ENCODE results near the gene NRBP1. TPM values are rescaled to one million over a fixed set of nuclear protein-coding genes. Genes with fewer than 3 reads are reported as not detected.
A peak's percentile ranks its signal among the peaks of the same experiment; 100 is the strongest.
"Not testable (repeated sequence)": the region's sequence is repeated elsewhere in the genome, so short reads cannot be mapped to it uniquely, and the experiment has no call there.

Gene NRBP1
- total RNA-seq, 1 experiment from 2014 or later: 140 TPM

DNA sequence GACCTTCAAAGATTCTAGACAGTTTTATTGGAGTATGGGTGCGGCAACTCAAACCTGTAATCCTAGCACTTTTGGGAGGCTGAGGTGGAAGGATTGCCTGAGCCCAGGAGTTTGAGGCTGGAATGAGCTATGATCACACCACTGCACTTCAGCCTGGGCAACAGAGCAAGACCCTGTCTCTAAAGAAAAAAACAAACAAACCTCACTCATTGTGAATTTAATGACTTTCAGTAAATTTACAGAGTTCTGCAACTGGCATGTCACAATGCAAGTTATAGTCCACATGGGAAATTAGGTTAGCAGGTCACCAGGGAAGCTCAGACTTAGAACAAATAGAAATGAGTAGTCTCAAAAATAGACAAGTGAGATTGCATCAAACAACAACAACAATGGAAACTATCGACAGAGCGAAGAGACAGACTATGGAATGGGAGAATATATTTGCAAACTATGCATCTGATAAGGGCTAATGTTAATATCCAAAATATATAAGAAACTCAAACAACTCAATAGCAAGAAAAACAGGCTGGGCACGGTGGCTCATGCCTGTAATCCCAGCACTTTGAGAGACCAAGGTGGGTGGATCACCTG, 6.7 kb upstream of the NRBP1 start:
- DNase-seq (ENCODE audit: low read depth): no peak

GRCh38 chr2:27422958-27423357, 5.5 kb upstream of the NRBP1 start:
- DNase-seq (ENCODE audit: low read depth): no peak

GRCh38 chr2:27425039-27425438, 3.4 kb upstream of the NRBP1 start:
- DNase-seq (ENCODE audit: low read depth): not testable (repeated sequence)

DNA sequence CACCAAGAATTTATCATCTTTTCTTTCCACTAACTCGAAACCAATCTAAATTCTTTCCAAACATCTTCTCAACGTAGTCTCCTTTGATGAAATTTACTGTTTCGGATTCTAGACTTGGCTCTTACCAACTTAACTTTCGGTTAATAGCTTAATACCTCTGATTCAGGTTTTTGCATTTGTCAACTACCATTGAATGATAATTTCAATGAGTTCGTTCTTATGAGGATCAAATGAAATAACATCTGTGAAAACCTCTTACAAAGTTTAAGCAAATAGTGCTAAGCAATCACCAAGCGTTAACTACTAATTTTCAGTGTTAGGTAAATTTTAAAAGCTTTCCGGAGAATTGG, 593 bp upstream of the NRBP1 start:
- DNase-seq (ENCODE audit: low read depth): no peak

GRCh38 chr2:27428978-27429541, 629 bp downstream of the NRBP1 start:
- peak; percentile 78 for DNase-seq (ENCODE audit: low read depth)

- DNase-seq (ENCODE audit: low read depth): peak; percentile 62
These were observed 3.0 kb downstream of the NRBP1 start for GRCh38 chr2:27431395-27431794.

DNA sequence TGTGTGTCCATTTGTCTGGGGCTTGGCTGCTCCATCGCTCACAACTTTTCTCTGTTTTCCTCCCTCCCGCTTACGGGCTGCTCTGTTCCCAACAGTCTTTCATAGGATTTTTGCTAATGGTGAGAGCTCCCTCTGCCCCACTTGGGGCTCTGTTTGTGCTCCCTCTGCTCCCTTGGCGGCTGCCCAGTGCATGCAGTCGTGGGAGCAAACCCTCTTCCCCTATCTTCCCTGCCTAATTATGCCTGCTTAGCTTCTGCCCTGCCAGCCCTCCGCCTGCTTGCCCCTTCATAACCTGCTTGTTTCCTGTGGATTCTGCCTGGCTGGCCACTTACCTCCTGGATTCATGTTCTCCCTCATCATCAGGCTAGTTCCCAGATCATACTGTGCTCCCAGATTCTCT, 7.2 kb downstream of the NRBP1 start:
- no peak for DNase-seq (ENCODE audit: low read depth)

DNA sequence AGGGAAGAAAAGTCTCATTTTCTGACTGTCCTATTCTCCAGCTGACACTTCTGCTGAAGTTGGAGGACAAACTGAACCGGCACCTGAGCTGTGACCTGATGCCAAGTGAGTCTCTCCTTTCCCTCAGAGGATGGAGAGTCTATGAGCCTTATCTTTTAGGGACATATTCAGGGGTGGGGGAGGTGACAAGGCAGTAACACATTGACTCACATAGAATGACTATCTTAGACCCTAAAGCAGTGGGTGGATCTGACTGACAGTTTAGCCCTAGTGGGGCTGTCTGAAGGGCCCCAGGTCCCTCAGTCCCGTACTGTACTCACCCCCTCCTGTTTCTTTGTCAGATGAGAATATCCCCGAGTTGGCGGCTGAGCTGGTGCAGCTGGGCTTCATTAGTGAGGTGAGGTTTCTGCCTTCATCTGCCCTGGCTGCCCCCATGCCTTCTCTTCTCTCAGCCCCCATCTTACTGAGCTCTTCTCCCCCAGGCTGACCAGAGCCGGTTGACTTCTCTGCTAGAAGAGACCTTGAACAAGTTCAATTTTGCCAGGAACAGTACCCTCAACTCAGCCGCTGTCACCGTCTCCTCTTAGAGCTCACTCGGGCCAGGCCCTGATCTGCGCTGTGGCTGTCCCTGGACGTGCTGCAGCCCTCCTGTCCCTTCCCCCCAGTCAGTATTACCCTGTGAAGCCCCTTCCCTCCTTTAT, 12.9 kb downstream of the NRBP1 start:
- DNase-seq (ENCODE audit: low read depth): no peak

- DNase-seq (ENCODE audit: low read depth): no peak
These were observed 13.8 kb downstream of the NRBP1 start, which contains the start of gene KRTCAP3 for GRCh38 chr2:27441958-27442919. Gene KRTCAP3 (plus strand): TSS chr2:27442381. CDS start chr2:27442413, 32 bp downstream.

GRCh38 chr2:27442920-27443282, 14.5 kb downstream of the NRBP1 start:
- DNase-seq (ENCODE audit: low read depth): no peak

GRCh38 chr2:27445155-27445554, 16.7 kb downstream of the NRBP1 start:
- DNase-seq (ENCODE audit: low read depth): no peak

DNA sequence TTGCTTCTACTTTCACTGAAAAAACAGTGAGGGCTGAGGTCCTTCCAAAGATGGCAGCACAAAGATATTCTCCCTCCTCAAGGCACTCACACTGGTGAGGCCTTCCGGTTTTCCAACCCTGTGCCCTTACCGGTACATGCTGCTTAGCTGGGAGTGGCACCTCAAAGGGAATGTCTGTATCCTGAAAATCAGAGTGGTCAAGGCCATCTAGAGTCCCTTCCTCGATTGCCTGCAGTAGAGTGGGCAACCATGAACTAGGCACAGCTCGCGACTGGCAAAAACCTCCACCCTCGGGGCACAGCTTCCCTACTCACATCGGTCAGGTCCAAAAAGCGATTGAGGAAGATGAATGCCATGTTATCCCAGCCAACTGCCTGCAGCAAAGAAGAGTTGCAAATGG, 17.2 kb downstream of the NRBP1 start:
- DNase-seq (ENCODE audit: low read depth): no peak

- no peak for DNase-seq (ENCODE audit: low read depth)
These were observed 17.6 kb downstream of the NRBP1 start for GRCh38 chr2:27446057-27446456.

DNA sequence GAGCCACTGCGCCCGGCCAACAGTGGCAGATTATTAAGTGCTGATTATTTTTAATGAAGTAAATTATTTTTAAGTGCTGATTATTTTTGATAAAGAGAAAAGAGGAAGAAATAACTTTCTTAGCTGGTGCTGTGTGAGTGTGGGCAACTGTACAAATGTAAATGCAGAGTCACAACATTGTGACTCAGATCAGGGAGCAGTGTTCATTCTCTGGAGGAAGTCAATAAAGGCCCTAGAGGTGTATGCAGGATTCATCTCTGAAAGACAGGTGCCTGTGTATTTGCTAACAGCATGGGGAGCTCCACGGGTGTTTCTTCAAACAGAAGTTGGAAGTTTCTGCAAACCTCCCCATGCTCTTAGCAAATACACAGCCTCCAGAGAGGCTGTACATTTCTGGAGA, 19.9 kb downstream of the NRBP1 start:
- no peak for DNase-seq (ENCODE audit: low read depth)

DNA sequence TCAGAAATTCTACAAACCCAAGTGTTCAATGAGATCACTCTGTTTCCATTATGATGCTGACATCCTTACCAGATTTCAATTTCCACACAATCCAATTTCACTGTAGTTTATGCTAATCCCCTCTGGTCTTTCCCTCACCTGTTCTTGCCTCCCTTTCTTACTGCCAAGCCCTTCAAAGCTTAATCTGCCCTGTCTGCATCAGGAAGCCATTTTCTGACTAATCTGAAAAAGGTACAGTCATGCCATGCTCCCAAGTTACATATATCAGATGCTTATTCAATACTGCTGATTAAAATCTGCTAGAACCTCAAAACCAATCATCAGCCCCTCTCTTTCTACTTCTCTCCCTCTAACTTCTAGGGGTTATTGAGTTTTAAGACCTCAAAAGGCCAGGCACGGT, 22.7 kb downstream of the NRBP1 start:
- no peak for DNase-seq (ENCODE audit: low read depth)

- DNase-seq (ENCODE audit: low read depth): no peak
These were observed 25.5 kb downstream of the NRBP1 start for GRCh38 chr2:27453968-27454367.

DNA sequence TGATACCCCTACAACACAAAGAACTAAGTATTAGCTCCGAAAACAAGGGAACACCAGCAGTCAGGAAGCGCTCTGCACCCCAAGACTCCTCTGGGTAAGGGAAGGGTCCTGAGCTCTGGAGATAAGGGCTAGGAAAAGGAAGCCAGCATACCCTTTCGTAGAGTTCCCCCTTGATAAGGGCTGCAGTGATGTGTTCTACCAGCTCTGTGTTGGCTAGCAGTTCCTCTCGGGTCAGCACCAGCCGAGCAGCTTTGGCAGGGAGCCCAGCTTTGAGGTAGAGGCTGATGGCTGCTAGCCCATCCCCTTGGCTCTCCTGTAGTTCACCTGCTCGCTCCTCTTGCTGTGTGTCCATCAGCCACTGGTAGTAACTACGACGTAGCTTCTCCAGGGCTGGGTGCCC, 32.7 kb downstream of the NRBP1 start:
- no peak for DNase-seq (ENCODE audit: low read depth)

GRCh38 chr2:27464443-27464842, 36.0 kb downstream of the NRBP1 start:
- DNase-seq (ENCODE audit: low read depth): no peak

DNA sequence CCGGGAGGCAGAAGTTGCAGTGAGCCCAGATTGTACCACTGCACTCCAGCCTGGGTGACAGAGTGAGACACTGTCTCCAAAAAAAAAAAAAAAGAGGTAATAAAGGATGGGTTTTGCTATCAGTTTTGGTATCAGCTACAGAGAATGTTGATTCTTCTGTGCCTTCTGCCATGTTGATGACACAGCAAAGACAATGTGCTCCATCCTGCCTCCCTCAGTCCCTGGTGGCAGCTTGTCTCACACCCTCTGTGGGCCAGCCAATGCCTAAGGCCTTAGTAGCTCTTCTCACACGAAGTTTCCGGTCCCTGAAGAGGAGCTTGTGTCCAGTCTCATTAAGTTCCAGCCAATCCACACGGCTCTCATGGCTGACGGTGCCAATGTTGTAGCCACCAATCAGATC, 43.5 kb downstream of the NRBP1 start:
- DNase-seq (ENCODE audit: low read depth): no peak

DNA sequence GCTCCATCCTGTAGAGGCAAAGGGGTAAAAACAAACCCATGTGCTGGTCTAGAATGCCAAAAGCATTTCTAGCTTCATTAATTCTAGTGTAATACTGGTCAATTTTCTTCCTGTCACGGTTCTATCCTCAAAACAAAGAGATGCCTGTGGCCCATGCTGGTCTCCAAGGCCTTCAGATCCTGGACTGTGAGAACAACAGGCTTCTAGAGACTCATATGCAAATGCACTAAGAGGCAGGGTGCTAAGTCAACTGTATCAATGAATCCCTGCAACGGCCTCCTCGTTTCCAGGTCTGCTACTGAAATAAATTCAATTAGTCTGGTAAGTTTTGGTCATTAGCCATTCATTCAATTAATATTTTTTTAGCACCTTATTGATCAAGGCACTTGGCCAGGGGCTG, 57.1 kb downstream of the NRBP1 start:
- no peak for DNase-seq (ENCODE audit: low read depth)

- no peak for DNase-seq (ENCODE audit: low read depth)
These were observed 60.7 kb downstream of the NRBP1 start for GRCh38 chr2:27489118-27489497.
